Spleen (tissue), 7 donors: Measurements from ENCODE around the gene IL1RAPL2.

Experiments used
- POLR2A ChIP-seq, 3 donors: fragments of 450-650 bp; IDR thresholded peaks; one replicate each; pipeline ENCODE4 v1.5.1; 2017; ENCODE audit warnings: antibody characterized with exemption in 3 of 3, mild to moderate bottlenecking in 1 of 3
- TF ChIP-seq, protein P1 (sequence below), 11 experiments: fragments of 200-600 bp in 7 of 11; fragments of 450-650 bp in 4 of 11; sonication (generic) in 4 of 11; IDR thresholded peaks in 8 of 11; conservative IDR thresholded peaks in 3 of 11; 1 replicate in 7 of 11; 2 replicates in 4 of 11; pipeline versions ENCODE4 v1.4.0 to v1.8.0; 2016 to 2021; ENCODE audit warnings: antibody characterized with exemption in 11 of 11, inconsistent platforms in 4 of 11, mild to moderate bottlenecking in 1 of 11
- donor health status: DM: no; HTN: no; CAD: no; lungs with moderate emphysema.
- donor health status: DM: no; HTN: no; CAD: no.
- donor health status: DM: no; HTN: no; CAD: no.

DNA sequence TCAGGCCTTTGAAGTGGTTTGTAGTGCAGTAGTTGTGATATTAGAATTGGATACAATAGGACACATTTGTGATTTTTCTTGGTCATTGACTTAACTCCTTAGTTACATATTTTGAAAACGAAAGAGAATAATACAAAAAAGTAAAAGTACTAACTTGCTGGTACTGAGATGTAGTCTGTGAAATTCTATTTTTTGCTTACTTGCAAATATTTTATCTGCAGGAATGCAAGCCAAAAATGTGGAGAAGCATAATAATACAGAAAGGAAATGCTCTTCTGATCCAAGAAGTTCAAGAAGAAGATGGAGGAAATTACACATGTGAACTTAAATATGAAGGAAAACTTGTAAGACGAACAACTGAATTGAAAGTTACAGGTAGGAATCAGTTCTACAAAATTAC, 701.2 kb downstream of the IL1RAPL2 start:
- TF ChIP-seq POLR2A (IDR thresholded peaks at IDR 0.05): no peak
- TF ChIP-seq, protein P1, sequence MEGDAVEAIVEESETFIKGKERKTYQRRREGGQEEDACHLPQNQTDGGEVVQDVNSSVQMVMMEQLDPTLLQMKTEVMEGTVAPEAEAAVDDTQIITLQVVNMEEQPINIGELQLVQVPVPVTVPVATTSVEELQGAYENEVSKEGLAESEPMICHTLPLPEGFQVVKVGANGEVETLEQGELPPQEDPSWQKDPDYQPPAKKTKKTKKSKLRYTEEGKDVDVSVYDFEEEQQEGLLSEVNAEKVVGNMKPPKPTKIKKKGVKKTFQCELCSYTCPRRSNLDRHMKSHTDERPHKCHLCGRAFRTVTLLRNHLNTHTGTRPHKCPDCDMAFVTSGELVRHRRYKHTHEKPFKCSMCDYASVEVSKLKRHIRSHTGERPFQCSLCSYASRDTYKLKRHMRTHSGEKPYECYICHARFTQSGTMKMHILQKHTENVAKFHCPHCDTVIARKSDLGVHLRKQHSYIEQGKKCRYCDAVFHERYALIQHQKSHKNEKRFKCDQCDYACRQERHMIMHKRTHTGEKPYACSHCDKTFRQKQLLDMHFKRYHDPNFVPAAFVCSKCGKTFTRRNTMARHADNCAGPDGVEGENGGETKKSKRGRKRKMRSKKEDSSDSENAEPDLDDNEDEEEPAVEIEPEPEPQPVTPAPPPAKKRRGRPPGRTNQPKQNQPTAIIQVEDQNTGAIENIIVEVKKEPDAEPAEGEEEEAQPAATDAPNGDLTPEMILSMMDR (IDR thresholded peaks at IDR 0.05 in 8 of 11, conservative IDR thresholded peaks at IDR 0.05 in 3 of 11): no peak
